Spleen (tissue), 7 donors: Measurements from ENCODE around the gene OMP.

Experiments used
- POLR2AphosphoS5 ChIP-seq, 3 donors: sonication (generic); formaldehyde crosslinking; IDR thresholded peaks; one replicate each; pipeline ENCODE4 v1.5.1; 2017; ENCODE audit warnings: antibody characterized with exemption in 3 of 3
- TF ChIP-seq, protein P1 (sequence below), 11 experiments: fragments of 200-600 bp in 7 of 11; fragments of 450-650 bp in 4 of 11; sonication (generic) in 4 of 11; IDR thresholded peaks in 8 of 11; conservative IDR thresholded peaks in 3 of 11; 1 replicate in 7 of 11; 2 replicates in 4 of 11; pipeline versions ENCODE4 v1.4.0 to v1.8.0; 2016 to 2021; ENCODE audit warnings: antibody characterized with exemption in 11 of 11, inconsistent platforms in 4 of 11, mild to moderate bottlenecking in 1 of 11
- donor health status: DM: no; HTN: no; CAD: no; lungs with moderate emphysema.
- donor health status: DM: no; HTN: no; CAD: no.
- donor health status: DM: no; HTN: no; CAD: no.

GRCh38 chr11:77106321-77106720 is 3.7 kb downstream of the OMP start:
- TF ChIP-seq, protein P1, sequence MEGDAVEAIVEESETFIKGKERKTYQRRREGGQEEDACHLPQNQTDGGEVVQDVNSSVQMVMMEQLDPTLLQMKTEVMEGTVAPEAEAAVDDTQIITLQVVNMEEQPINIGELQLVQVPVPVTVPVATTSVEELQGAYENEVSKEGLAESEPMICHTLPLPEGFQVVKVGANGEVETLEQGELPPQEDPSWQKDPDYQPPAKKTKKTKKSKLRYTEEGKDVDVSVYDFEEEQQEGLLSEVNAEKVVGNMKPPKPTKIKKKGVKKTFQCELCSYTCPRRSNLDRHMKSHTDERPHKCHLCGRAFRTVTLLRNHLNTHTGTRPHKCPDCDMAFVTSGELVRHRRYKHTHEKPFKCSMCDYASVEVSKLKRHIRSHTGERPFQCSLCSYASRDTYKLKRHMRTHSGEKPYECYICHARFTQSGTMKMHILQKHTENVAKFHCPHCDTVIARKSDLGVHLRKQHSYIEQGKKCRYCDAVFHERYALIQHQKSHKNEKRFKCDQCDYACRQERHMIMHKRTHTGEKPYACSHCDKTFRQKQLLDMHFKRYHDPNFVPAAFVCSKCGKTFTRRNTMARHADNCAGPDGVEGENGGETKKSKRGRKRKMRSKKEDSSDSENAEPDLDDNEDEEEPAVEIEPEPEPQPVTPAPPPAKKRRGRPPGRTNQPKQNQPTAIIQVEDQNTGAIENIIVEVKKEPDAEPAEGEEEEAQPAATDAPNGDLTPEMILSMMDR (IDR thresholded peaks at IDR 0.05 in 8 of 11, conservative IDR thresholded peaks at IDR 0.05 in 3 of 11): no peak
- no peak for TF ChIP-seq POLR2AphosphoS5 (IDR thresholded peaks at IDR 0.05)
